Thyroid gland (tissue), 4 donors: ENCODE data around the gene SLC15A4.

Experiments
- POLR2A ChIP-seq, 2 donors: fragments of 450-650 bp; IDR thresholded peaks; one replicate each; pipeline ENCODE4 v1.6.1; 2017; ENCODE audit warnings: antibody characterized with exemption in 2 of 2, mild to moderate bottlenecking in 2 of 2, moderate library complexity in 1 of 2
- TF ChIP-seq, protein P1 (sequence below), 6 experiments: fragments of 200-600 bp in 3 of 6; fragments of 450-650 bp in 3 of 6; sonication (generic) in 3 of 6; IDR thresholded peaks; one replicate each; pipeline ENCODE4 v1.5.1; 2016 to 2019; ENCODE audit warnings: antibody characterized with exemption in 6 of 6, mild to moderate bottlenecking in 2 of 6, inconsistent platforms in 1 of 6, moderate library complexity in 1 of 6

DNA sequence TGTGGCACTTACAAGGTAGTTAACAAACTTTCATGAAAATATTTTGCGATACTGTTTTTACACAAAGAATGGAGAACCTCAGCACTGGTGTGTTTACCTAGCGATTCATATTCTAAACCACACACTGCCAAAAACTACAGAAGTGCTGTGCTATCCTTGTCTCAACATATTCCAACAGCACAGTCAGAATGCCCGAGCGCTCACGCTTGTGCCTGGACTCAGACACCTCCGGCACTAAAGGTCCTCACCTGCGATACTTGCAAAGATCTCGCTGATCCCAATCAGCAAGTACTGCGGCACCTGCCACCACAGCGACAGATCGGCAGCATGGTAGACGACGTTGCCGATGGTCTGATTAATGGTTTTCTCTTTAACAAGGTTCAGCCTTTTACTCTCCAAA, 23.2 kb downstream of the SLC15A4 start:
- TF ChIP-seq, protein P1, sequence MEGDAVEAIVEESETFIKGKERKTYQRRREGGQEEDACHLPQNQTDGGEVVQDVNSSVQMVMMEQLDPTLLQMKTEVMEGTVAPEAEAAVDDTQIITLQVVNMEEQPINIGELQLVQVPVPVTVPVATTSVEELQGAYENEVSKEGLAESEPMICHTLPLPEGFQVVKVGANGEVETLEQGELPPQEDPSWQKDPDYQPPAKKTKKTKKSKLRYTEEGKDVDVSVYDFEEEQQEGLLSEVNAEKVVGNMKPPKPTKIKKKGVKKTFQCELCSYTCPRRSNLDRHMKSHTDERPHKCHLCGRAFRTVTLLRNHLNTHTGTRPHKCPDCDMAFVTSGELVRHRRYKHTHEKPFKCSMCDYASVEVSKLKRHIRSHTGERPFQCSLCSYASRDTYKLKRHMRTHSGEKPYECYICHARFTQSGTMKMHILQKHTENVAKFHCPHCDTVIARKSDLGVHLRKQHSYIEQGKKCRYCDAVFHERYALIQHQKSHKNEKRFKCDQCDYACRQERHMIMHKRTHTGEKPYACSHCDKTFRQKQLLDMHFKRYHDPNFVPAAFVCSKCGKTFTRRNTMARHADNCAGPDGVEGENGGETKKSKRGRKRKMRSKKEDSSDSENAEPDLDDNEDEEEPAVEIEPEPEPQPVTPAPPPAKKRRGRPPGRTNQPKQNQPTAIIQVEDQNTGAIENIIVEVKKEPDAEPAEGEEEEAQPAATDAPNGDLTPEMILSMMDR (IDR thresholded peaks at IDR 0.05): no peak
- no peak for TF ChIP-seq POLR2A (IDR thresholded peaks at IDR 0.05)
